Colonic mucosa (tissue), 4 donors: ENCODE measurements around the gene AMOTL2. TPM values are rescaled to one million over a fixed set of nuclear protein-coding genes. Genes with fewer than 3 reads are reported as not detected.

ENCODE experiments used
- DNase-seq: peaks from one replicate; pipeline ENCODE4 v3.0.0-alpha.2; 2020
- H3K27ac ChIP-seq: fragments of 200-600 bp; one replicate; pipeline ENCODE4 v1.8.0; 2021
- H3K27me3 ChIP-seq: fragments of 200-600 bp; one replicate; pipeline ENCODE4 v1.8.0; 2021
- H3K36me3 ChIP-seq: fragments of 200-600 bp; one replicate; pipeline ENCODE4 v1.8.0; 2021
- H3K4me1 ChIP-seq: fragments of 200-600 bp; one replicate; pipeline ENCODE4 v1.8.0; 2021; ENCODE audit warnings: mild to moderate bottlenecking
- H3K4me3 ChIP-seq: fragments of 200-600 bp; one replicate; pipeline ENCODE4 v1.8.0; 2021
- H3K9ac ChIP-seq, 2 donors: one replicate each; pipeline ENCODE4 v1.7.0; 2013; ENCODE audit warnings: control low read depth in 2 of 2, low read depth in 2 of 2, low read length in 2 of 2
- H3K9me3 ChIP-seq: fragments of 200-600 bp; one replicate; pipeline ENCODE4 v1.8.0; 2021
- intact Hi-C: fragments of 100-400 bp; cut with DNase I; formaldehyde crosslinking; loops from one replicate; pipeline ENCODE4 v1.14.1; 2022
- total RNA-seq, 2 donors: library from RNA; stranded (reverse); fragmentation: NEBNext Ultra II Directional in 1 of 2; extraction: Animal tissue kit (Norgen Biotek cat#: 25700) in 1 of 2; gene quantifications; one replicate each; pipeline ENCODE4 v1.2.1, GENCODE V29; 2021
- TF ChIP-seq, protein P1 (sequence below): fragments of 200-600 bp; IDR thresholded peaks from one replicate; pipeline ENCODE4 v1.8.0; 2022; ENCODE audit warnings: antibody characterized with exemption, mild to moderate bottlenecking
- donor health status: healthy.
- donor health status: DM: no; HTN: no; CAD: no.
- donor health status: DM: no; HTN: no; CAD: no.

The AMOTL2 gene
- total RNA-seq, 2 donors from 2014 or later = 17.8 to 19.9 TPM

DNA sequence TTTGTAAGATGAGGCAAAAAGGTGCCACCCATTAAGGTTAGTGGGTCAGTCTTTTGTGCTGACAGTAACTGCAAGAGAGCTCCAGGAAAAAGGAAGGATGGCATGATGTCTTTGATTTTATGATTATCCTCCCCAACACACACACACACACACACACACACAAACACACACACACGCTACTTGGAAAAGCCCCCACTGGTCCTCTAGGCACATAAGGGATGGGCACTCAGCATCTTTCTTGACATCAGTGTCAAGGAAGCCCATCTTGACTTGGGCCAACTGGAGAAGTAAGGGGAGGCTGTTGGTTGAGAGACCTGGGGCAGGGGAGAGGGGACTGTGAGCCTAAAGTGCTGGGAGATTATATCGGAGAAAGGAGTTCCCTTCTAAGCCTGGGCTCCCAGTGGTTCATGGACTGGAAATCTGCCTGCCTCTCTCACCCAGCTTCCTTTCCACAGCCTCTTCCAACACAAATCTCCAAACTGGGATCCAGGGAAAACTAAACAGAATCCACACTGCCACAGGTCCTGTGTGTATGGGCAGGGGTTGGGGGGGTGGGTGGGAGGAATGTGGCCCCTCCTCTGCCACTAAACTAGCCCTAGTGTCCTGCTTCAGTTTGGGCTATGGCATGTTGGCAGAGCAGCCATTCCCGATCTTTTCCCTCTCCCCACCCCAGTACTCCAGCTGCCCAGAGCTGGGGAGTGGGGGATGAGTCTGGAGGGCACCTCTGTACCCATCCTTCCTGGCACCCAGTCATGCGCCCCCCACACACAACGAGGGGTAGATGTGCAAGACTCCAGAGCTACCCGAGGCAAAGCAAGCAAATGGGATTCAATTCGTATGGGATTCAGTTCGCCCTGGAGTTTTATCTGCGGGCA lies 1.6 kb downstream of the AMOTL2 start:
- H3K4me3 ChIP-seq = peak overlapping the region; percentile 59
- DNase-seq = no peak
- H3K9me3 ChIP-seq = no peaks in the 10 kb centered on the region
- intact Hi-C loops = no loop called here
- peak overlapping the region; percentile 93 for H3K27ac ChIP-seq
- H3K4me1 ChIP-seq = peaks cover 24% of the 10 kb centered on the region
- peak overlapping the region; percentile 77 to 87 for H3K9ac ChIP-seq
- TF ChIP-seq, protein P1, sequence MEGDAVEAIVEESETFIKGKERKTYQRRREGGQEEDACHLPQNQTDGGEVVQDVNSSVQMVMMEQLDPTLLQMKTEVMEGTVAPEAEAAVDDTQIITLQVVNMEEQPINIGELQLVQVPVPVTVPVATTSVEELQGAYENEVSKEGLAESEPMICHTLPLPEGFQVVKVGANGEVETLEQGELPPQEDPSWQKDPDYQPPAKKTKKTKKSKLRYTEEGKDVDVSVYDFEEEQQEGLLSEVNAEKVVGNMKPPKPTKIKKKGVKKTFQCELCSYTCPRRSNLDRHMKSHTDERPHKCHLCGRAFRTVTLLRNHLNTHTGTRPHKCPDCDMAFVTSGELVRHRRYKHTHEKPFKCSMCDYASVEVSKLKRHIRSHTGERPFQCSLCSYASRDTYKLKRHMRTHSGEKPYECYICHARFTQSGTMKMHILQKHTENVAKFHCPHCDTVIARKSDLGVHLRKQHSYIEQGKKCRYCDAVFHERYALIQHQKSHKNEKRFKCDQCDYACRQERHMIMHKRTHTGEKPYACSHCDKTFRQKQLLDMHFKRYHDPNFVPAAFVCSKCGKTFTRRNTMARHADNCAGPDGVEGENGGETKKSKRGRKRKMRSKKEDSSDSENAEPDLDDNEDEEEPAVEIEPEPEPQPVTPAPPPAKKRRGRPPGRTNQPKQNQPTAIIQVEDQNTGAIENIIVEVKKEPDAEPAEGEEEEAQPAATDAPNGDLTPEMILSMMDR = no peak
- no peaks in the 10 kb centered on the region for H3K36me3 ChIP-seq
- H3K27me3 ChIP-seq = no peaks in the 10 kb centered on the region

- peaks cover 24% of the 10 kb centered on the region for H3K4me1 ChIP-seq
- intact Hi-C loops = no loop called here
- no peak for DNase-seq
- H3K9me3 ChIP-seq = no peaks in the 10 kb centered on the region
- no peaks in the 10 kb centered on the region for H3K36me3 ChIP-seq
- H3K27me3 ChIP-seq = no peaks in the 10 kb centered on the region
- H3K4me3 ChIP-seq = no peak overlapping the region
- TF ChIP-seq, protein P1 = no peak
- H3K27ac ChIP-seq = no peak overlapping the region
- peak overlapping the region; percentile 15 to 27 for H3K9ac ChIP-seq
Measured at GRCh38 chr3:134371542-134372324, 2.5 kb downstream of the AMOTL2 start.

DNA sequence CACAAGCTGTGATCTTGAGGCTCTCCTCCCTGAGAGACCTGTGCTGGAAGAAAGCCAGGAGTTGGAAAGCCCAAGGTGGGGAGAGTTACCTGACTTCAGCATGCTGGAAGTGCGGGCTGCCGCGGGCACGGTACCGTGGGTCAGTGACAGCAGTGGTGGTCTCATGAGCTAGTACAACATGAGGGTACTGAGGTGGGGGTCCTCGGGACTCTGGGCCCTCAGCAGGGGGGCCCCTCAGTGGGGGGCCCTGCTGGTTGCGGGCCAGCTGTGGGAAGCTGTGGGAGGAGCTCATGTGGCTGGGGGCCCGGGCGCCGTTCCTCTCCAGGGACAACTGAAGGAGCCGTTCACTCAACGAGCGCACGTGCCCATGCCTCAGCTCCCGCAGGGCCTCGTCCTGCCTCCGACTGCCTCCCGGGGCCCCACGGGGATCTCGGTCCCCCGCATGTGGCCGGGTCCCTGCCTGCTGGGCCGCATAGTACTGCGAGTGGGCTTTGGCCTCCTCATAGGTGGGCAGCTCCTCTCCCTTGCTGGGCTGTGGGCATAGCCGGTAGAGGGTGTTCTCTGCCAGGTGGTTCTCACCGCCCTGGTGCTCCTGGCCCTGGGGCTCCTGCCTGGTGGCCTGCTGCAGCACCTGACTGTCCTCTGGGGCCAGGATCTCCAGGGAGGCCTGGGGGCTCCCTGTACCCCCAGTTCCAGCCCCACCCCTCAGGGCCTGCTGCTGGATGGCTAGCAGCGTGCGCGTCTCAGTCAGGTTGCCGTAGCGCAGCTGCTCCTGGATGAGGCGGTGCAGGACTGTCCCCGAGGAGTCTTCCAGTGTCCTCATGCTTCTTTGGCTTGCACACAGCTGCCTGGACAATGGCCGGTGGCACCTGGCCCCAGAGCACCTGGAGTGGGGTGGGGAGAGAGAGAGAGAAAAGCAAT lies 3.4 kb downstream of the AMOTL2 start:
- peak overlapping the region; percentile 9 for H3K27ac ChIP-seq
- H3K36me3 ChIP-seq = no peaks in the 10 kb centered on the region
- intact Hi-C loops = no loop called here
- H3K9ac ChIP-seq = no peak overlapping the region
- H3K4me1 ChIP-seq = peaks cover 18% of the 10 kb centered on the region
- TF ChIP-seq, protein P1 = no peak
- H3K4me3 ChIP-seq = no peak overlapping the region
- H3K9me3 ChIP-seq = no peaks in the 10 kb centered on the region
- no peaks in the 10 kb centered on the region for H3K27me3 ChIP-seq
- no peak for DNase-seq

DNA sequence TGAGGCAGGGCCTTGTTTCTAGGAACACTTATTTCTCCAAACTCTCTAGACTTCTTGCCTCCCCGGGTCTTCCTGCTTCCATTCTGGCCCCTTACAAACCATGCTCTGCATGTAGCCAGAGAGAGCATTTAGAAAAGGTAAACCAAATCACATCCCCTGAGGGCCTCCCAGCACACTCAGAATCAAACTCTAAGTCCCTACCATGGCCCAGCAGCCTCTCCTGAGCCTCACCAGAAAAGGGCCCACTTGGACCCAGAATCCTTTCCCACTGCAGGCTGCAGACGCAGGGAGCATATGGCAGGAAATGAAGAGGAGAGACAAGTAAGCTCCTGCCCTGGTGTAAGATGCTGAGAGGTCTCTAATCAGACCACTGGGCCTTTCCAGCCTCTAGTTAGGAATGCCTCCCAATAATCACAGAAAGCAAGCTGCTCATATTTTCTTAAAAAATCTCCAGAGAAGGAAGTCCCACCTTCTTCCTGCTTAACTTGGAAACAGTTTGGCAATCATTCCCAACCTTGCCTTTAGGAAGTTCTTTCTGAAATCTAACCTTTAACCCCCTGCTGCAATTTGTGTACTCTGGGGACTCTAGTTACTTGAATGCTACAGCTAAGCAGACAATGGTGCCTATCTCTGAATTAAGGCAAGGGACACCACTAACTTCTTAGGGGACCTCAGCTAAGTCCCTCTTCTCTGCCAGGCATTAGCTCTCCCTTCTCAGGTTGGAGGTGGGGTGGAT lies 4.2 kb downstream of the AMOTL2 start:
- peak overlapping the region; percentile 22 for H3K27ac ChIP-seq
- no peaks in the 10 kb centered on the region for H3K9me3 ChIP-seq
- no peak overlapping the region for H3K9ac ChIP-seq
- H3K36me3 ChIP-seq = no peaks in the 10 kb centered on the region
- TF ChIP-seq, protein P1 = no peak
- intact Hi-C loops = no loop called here
- DNase-seq = no peak
- H3K4me1 ChIP-seq = peaks cover 11% of the 10 kb centered on the region
- H3K4me3 ChIP-seq = no peak overlapping the region
- H3K27me3 ChIP-seq = no peaks in the 10 kb centered on the region
